Peyer's patch (tissue), 4 donors: Measurements from ENCODE around the gene TMIGD2.

ENCODE experiments used
- POLR2A ChIP-seq, 2 donors: fragments of 450-650 bp; IDR thresholded peaks; one replicate each; pipeline ENCODE4 v1.5.1; 2017; ENCODE audit warnings: antibody characterized with exemption in 2 of 2, mild to moderate bottlenecking in 2 of 2, moderate library complexity in 2 of 2
- TF ChIP-seq, protein P1 (sequence below), 6 experiments: fragments of 450-650 bp in 4 of 6; fragments of 200-600 bp in 2 of 6; sonication (generic) in 1 of 6; IDR thresholded peaks; one replicate each; pipeline ENCODE4 v1.5.1; 2017 to 2019; ENCODE audit warnings: antibody characterized with exemption in 6 of 6, mild to moderate bottlenecking in 3 of 6, moderate library complexity in 1 of 6

DNA sequence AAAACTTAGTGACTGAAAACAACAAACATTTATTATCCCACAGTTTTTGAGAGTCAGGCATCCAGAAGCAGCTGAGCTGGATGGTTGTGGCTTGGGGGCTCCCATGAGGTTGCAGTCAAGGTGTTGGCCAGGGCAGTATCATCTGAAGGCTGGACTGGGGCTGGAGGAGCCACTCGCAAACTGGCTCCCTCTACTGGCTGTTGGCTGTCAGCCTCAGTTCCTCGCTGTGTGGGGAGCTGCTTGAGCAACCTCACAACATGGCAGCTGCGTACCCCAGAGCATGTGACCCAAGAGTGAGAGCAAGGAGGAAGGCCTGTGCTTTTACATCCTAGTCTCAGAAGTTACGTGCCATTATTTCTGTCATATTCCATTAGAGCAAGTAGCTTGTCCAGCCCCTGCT is 45.6 kb downstream of the TMIGD2 start:
- TF ChIP-seq POLR2A (IDR thresholded peaks at IDR 0.05), result no peak
- TF ChIP-seq, protein P1, sequence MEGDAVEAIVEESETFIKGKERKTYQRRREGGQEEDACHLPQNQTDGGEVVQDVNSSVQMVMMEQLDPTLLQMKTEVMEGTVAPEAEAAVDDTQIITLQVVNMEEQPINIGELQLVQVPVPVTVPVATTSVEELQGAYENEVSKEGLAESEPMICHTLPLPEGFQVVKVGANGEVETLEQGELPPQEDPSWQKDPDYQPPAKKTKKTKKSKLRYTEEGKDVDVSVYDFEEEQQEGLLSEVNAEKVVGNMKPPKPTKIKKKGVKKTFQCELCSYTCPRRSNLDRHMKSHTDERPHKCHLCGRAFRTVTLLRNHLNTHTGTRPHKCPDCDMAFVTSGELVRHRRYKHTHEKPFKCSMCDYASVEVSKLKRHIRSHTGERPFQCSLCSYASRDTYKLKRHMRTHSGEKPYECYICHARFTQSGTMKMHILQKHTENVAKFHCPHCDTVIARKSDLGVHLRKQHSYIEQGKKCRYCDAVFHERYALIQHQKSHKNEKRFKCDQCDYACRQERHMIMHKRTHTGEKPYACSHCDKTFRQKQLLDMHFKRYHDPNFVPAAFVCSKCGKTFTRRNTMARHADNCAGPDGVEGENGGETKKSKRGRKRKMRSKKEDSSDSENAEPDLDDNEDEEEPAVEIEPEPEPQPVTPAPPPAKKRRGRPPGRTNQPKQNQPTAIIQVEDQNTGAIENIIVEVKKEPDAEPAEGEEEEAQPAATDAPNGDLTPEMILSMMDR (IDR thresholded peaks at IDR 0.05), result no peak
